Kidney (tissue), 14 donors: ENCODE results near the gene TPRG1. TPM values are rescaled to one million over a fixed set of nuclear protein-coding genes. Genes with fewer than 3 reads are reported as not detected.

Source experiments
- DNase-seq, 5 donors: peaks; one replicate each; pipeline ENCODE4 v3.0.0-alpha.2; 2013 to 2020
- FAIRE-seq: peaks from 2 replicates; lab custom pipeline; 2012; peaks lifted over from hg19 to GRCh38; lab: Jason Lieb, UNC
- H3K27ac ChIP-seq, 2 donors: one replicate each; pipeline ENCODE4 v1.7.0; 2013; ENCODE audit warnings: low read depth in 2 of 2, low read length in 2 of 2, inconsistent platforms in 1 of 2
- H3K27me3 ChIP-seq: one replicate; pipeline ENCODE4 v1.7.1; 2013; ENCODE audit warnings: low read length, inconsistent platforms; ENCODE audit not compliant: control insufficient read depth, insufficient read depth
- H3K36me3 ChIP-seq, 3 donors: one replicate each; pipeline versions ENCODE4 v1.7.0 to v1.7.1; 2013; ENCODE audit warnings: low read length in 3 of 3, control low read depth in 1 of 3, inconsistent platforms in 1 of 3; ENCODE audit not compliant: insufficient read depth in 3 of 3, control insufficient read depth in 2 of 3
- H3K4me1 ChIP-seq, 3 donors: one replicate each; pipeline versions ENCODE4 v1.7.0 to v1.7.1; 2013; ENCODE audit warnings: low read length in 3 of 3, inconsistent platforms in 1 of 3, low read depth in 1 of 3; ENCODE audit not compliant: control insufficient read depth in 2 of 3, insufficient read depth in 2 of 3
- H3K4me3 ChIP-seq, 3 donors: one replicate each; pipeline versions ENCODE4 v1.7.0 to v1.8.1; 2013; ENCODE audit warnings: low read length in 3 of 3, control low read depth in 1 of 3, inconsistent platforms in 1 of 3
- H3K9ac ChIP-seq, 3 donors: one replicate each; pipeline versions ENCODE4 v1.7.0 to v1.7.1; 2013; ENCODE audit warnings: low read length in 3 of 3, control low read depth in 1 of 3, inconsistent platforms in 1 of 3
- H3K9me3 ChIP-seq, 3 donors: one replicate each; pipeline versions ENCODE4 v1.7.0 to v1.7.1; 2013; ENCODE audit warnings: low read length in 3 of 3, control low read depth in 1 of 3, inconsistent platforms in 1 of 3; ENCODE audit not compliant: control insufficient read depth in 2 of 3, insufficient read depth in 1 of 3
- intact Hi-C: fragments of 100-400 bp; cut with DNase I; formaldehyde crosslinking; loops from one replicate; pipeline ENCODE4 v1.11.1; 2022
- polyA plus RNA-seq: library from polyadenylated mRNA; stranded (reverse); fragments of 350-450 nt; fragmentation: Illumina TruSeq; extraction: RNeasy Lipid Tissue Mini Kit (QIAGEN cat#74804); gene quantifications from one replicate; pipeline ENCODE4 v1.2.3, GENCODE V29; 2014; ENCODE audit warnings: low read depth, low replicate concordance; ENCODE audit not compliant: insufficient read depth
- total RNA-seq: library from RNA; stranded (reverse); fragmentation: NEBNext Ultra II Directional; extraction: Animal tissue kit (Norgen Biotek cat#: 25700); gene quantifications from one replicate; pipeline ENCODE4 v1.2.1, GENCODE V29; 2021
- TF ChIP-seq, protein P1 (sequence below): IDR thresholded peaks from 3 replicates; pipeline ENCODE4 v1.5.1; 2012; ENCODE audit warnings: mild to moderate bottlenecking, moderate library complexity, borderline replicate concordance; ENCODE audit not compliant: insufficient read depth; ENCODE audit errors: extremely low read depth
- donor health status: control.
- donor health status: control.
- donor health status: control.
- donor health status: control.
- donor health status: control.
- donor health status: DM: yes; HTN: yes; CAD: no.
- donor health status: Normal renal cell carcinoma (clear cell type).

TPRG1 gene
- total and polyA plus RNA-seq, 2 donors from 2014 or later: 0.37 to 2.7 TPM

DNA sequence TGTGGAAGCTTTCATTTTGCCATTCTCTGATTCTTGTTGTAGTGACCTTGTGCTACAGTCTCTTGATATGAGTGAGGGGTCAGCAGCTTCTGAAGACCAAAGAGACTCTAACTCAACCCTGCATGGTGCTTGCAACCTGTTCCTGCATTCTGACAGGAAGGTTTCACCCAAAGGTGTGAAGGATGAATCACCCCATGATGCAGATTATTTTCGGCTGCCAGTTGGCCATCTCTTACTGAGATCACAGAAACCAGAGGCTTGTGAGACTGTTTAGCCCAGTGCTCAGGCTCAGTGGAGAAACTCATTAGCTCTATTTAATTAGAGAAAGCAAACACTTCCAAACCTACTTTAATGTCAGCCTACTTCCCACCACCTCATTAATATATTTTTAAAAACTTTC is 29.2 kb upstream of the TPRG1 start:
- no peaks in the 10 kb centered on the region for H3K27me3 ChIP-seq
- intact Hi-C loops: no loop called here
- H3K27ac ChIP-seq: no peak overlapping the region
- H3K4me1 ChIP-seq: no peaks in the 10 kb centered on the region
- H3K9me3 ChIP-seq: no peaks in the 10 kb centered on the region
- no peak overlapping the region for H3K9ac ChIP-seq
- TF ChIP-seq, protein P1, sequence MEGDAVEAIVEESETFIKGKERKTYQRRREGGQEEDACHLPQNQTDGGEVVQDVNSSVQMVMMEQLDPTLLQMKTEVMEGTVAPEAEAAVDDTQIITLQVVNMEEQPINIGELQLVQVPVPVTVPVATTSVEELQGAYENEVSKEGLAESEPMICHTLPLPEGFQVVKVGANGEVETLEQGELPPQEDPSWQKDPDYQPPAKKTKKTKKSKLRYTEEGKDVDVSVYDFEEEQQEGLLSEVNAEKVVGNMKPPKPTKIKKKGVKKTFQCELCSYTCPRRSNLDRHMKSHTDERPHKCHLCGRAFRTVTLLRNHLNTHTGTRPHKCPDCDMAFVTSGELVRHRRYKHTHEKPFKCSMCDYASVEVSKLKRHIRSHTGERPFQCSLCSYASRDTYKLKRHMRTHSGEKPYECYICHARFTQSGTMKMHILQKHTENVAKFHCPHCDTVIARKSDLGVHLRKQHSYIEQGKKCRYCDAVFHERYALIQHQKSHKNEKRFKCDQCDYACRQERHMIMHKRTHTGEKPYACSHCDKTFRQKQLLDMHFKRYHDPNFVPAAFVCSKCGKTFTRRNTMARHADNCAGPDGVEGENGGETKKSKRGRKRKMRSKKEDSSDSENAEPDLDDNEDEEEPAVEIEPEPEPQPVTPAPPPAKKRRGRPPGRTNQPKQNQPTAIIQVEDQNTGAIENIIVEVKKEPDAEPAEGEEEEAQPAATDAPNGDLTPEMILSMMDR: no peak
- DNase-seq (no peak), FAIRE-seq (no peak)
- H3K4me3 ChIP-seq: no peak overlapping the region
- H3K36me3 ChIP-seq: no peaks in the 10 kb centered on the region

DNA sequence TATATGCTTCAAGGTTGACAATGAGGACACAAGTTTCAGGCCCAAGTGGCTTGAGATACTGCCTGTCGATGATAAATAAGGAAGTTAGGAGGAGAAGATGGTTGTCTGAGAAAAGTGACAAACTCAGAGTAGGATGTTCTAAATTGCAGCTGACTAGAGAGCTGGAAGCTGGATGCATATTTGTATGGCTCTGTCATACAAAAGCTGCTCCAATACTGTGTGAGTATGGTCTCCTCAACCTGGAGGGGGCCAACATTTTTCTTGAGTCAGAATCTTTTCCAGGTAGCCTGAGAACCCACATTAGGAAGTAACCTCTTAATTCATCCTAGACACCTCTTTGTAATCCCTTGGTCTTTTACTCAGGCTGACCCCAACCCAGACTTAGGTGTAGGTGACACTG is 28.4 kb upstream of the TPRG1 start:
- no peak overlapping the region for H3K9ac ChIP-seq
- intact Hi-C loops: no loop called here

DNA sequence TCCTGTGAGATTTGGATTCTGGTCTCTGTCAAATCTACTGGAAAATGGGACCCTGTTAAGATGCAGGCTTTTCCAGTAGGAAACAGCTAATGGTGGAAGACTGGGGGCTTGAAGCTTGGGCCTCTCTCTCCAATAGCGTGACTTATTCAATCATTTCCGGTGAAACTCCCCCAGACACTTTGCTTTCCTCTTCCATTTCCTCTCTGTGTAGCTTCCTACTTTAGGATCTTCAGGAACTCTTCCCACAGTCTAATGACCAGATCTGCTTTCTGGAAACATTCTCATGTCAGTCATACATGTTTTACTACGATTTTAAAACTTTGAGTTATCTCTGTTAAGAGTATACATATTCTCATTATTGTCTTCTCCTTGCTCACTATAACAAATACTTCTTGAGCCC is 28.0 kb upstream of the TPRG1 start:
- intact Hi-C loops: no loop called here
- H3K27ac ChIP-seq: no peak overlapping the region

More for the DNA sequence above, 28.4 kb upstream of the TPRG1 start:
- FAIRE-seq (no peak), DNase-seq (no peak)
- H3K9me3 ChIP-seq: no peaks in the 10 kb centered on the region
- no peaks in the 10 kb centered on the region for H3K36me3 ChIP-seq
- H3K27me3 ChIP-seq: no peaks in the 10 kb centered on the region
- TF ChIP-seq, protein P1: no peak
- H3K4me3 ChIP-seq: no peak overlapping the region
- no peaks in the 10 kb centered on the region for H3K4me1 ChIP-seq
- no peak overlapping the region for H3K27ac ChIP-seq

More for the DNA sequence above, 28.0 kb upstream of the TPRG1 start:
- DNase-seq: no peak
- no peaks in the 10 kb centered on the region for H3K27me3 ChIP-seq
- H3K4me1 ChIP-seq: no peaks in the 10 kb centered on the region
- no peak overlapping the region for H3K9ac ChIP-seq
- no peaks in the 10 kb centered on the region for H3K36me3 ChIP-seq
- FAIRE-seq: no peak
- no peak overlapping the region for H3K4me3 ChIP-seq
- H3K9me3 ChIP-seq: no peaks in the 10 kb centered on the region
- TF ChIP-seq, protein P1: no peak
